H1 (cell line): ENCODE data around the gene ITSN1.

ENCODE experiments used
- BRCA1 ChIP-seq: IDR thresholded peaks from 2 replicates; pipeline ENCODE4 v1.6.1; 2012; ENCODE audit warnings: low read depth, low read length, improper control_type of control experiment
- TEAD4 ChIP-seq: IDR thresholded peaks from 2 replicates; pipeline ENCODE4 v1.6.1; 2012; ENCODE audit warnings: low read depth, low read length, inconsistent platforms, mixed read lengths
- TF ChIP-seq, protein P1 (sequence below): IDR thresholded peaks from 2 replicates; pipeline ENCODE4 v1.6.1; 2011; ENCODE audit warnings: low read depth, mild to moderate bottlenecking, low read length; ENCODE audit not compliant: insufficient read depth
- TF ChIP-seq, protein P2 (sequence below), 3 experiments: IDR thresholded peaks; 1 replicate in 2 of 3; 2 replicates in 1 of 3; pipeline versions ENCODE4 v1.5.1 to v1.6.1; 2011; ENCODE audit warnings: low read length in 3 of 3, mild to moderate bottlenecking in 3 of 3, inconsistent platforms in 2 of 3, low read depth in 1 of 3, moderate library complexity in 1 of 3; ENCODE audit not compliant: insufficient read depth in 1 of 3; ENCODE audit errors: control extremely low read depth in 1 of 3

DNA sequence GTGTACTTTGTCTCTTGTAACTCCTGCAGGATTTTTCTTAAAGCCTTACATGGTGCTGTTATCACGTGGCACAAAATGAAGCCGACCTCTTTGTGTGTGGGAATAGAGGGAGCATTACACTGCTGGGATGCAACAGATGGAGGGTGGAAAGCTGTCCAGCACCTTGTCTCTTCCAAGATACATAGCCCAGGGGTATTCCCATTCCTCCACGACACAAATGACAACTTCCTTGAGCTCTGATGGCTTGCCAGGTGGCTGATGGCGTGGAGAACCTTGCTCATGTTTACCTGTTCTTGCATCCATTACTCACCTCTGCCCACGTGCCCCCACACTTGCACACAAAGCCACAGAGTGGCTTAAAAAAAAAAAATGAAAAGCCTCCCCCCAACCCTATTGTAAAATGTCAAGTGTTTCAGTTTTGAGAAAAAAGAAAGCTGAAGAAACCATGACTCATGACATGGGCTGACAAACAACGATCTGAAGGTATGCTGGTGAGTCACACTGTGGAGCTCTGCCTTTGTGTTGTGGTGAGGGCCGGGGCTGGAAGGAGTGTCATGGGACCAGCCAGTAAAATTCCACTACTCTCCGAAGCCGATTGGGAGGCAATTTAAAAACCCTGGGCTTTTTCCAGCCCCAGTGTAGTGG is 305.3 kb downstream of the ITSN1 start:
- TF ChIP-seq, protein P1, sequence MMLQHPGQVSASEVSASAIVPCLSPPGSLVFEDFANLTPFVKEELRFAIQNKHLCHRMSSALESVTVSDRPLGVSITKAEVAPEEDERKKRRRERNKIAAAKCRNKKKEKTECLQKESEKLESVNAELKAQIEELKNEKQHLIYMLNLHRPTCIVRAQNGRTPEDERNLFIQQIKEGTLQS = no peak
- TF ChIP-seq, protein P2, sequence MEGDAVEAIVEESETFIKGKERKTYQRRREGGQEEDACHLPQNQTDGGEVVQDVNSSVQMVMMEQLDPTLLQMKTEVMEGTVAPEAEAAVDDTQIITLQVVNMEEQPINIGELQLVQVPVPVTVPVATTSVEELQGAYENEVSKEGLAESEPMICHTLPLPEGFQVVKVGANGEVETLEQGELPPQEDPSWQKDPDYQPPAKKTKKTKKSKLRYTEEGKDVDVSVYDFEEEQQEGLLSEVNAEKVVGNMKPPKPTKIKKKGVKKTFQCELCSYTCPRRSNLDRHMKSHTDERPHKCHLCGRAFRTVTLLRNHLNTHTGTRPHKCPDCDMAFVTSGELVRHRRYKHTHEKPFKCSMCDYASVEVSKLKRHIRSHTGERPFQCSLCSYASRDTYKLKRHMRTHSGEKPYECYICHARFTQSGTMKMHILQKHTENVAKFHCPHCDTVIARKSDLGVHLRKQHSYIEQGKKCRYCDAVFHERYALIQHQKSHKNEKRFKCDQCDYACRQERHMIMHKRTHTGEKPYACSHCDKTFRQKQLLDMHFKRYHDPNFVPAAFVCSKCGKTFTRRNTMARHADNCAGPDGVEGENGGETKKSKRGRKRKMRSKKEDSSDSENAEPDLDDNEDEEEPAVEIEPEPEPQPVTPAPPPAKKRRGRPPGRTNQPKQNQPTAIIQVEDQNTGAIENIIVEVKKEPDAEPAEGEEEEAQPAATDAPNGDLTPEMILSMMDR (IDR thresholded peaks at IDR 0.05; ENCODE audit: control extremely low read depth in 1 of 3, insufficient read depth in 1 of 3, low read depth in 1 of 3, low read length in 3 of 3) = no peak
- TF ChIP-seq BRCA1 = no peak
- 0 out of 2 replicates have a peak, but pooled peaks have one; percentile 31 for TF ChIP-seq TEAD4
